Cardiac fibroblast (primary cell): Measurements from ENCODE around the gene GFRA4.

ENCODE experiments used
- DNase-seq, 2 donors: peaks; one replicate each; pipeline versions ENCODE4 v3.0.0 to v3.0.0-alpha.2; 2010; ENCODE audit warnings: low read depth in 2 of 2
- H3K4me3 ChIP-seq, 2 donors: replicated peaks in 1 of 2; 1 replicate in 1 of 2; 2 replicates in 1 of 2; pipeline ENCODE4 v1.5.1; 2011; ENCODE audit warnings: low read depth in 2 of 2, low read length in 2 of 2, mild to moderate bottlenecking in 2 of 2, moderate library complexity in 1 of 2
- TF ChIP-seq, protein P1 (sequence below): IDR thresholded peaks from one replicate; pipeline ENCODE4 v1.5.1; 2011; ENCODE audit warnings: low read depth, mild to moderate bottlenecking, low read length, inconsistent platforms

The GFRA4 gene

DNA sequence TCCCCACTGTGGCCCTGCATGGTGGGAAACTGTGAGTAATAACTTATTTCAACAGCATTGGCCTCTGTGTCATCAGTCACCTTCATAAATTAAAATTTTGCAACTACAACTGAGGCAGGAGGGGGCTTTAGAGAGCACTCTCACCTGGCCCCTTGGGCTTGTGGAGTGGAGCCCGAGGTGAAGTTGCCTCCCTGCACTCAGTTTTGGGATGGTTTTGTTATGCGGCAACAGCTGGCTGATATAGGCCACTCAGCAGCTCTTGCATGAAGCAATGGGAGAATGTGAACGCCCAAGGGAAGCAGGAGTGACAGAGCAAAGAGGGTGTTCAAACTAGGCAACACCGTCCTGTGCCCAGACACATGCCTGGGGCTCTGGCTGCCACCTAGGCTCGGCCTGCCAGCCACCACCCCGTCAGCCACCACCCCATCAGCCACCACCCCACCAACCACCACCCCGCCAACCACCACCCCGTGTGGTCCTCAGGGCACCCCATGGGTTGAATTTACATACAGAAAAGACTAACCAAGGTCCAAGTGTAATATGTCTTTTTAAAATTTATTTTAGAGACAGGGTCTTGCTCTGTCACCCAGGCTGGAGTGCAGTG, 4.3 kb upstream of the GFRA4 start:
- no peak for DNase-seq
- TF ChIP-seq, protein P1, sequence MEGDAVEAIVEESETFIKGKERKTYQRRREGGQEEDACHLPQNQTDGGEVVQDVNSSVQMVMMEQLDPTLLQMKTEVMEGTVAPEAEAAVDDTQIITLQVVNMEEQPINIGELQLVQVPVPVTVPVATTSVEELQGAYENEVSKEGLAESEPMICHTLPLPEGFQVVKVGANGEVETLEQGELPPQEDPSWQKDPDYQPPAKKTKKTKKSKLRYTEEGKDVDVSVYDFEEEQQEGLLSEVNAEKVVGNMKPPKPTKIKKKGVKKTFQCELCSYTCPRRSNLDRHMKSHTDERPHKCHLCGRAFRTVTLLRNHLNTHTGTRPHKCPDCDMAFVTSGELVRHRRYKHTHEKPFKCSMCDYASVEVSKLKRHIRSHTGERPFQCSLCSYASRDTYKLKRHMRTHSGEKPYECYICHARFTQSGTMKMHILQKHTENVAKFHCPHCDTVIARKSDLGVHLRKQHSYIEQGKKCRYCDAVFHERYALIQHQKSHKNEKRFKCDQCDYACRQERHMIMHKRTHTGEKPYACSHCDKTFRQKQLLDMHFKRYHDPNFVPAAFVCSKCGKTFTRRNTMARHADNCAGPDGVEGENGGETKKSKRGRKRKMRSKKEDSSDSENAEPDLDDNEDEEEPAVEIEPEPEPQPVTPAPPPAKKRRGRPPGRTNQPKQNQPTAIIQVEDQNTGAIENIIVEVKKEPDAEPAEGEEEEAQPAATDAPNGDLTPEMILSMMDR = no peak
- no peak overlapping the region for H3K4me3 ChIP-seq

DNA sequence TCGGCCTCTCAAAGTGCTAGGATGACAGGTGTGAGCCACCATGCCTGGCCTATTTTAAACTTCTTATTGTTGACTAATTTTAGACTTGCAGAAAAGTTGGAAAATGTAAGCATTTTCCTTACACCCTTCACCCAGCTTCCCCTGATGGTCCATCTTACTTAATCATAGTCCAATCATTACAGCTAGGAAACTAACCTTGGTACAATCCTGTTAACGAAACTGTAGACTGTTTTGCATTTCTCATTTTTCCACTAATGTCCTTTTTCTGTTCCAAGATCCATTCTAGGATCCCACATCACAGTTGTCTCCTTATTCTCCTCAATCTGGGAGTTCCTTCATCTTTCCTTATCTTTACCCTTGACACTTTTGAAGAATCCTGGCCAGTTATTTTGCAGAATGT, 659 bp upstream of the GFRA4 start:
- H3K4me3 ChIP-seq = no peak overlapping the region
- DNase-seq = no peak
- TF ChIP-seq, protein P1 = no peak

DNA sequence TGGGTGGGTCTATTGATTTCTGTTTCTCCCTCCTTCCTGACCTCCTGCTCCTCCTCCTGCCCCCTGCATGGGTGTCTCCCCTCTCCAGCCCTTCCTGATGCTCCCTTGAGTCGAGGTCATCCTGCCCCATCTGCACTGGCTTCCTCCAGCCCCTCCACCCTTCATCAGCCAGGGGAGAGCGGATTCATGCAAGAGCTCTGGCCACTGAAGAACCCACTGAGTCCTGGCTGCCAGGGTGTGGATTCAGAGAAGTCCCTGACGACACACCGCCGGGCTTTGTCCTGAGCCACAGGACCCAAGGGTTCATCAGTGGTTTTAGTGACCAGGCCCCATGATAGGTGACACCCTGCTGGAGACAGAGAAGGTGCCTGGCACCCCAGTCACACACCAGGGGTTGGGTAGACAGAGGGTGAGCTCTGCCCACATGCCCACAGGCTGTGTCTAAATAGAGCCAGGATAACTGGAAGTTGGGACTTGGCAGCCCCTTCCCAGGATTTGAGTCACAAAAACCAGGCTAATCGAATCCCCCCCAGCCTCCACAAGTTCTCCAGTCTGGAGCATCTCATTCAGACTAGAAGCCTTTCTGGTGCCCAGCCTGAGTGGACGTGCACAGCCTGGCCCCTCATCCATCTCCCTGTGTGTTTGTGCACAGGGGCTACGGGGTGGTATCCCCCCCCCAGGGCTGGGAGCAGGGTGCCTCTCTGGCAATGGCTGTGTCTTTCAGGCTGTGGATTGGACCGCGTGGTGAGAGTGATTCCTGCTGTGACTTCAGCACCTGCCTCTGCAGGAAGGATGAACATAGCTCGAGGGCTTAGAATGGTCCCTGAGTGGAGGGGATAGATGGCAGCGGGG, 1.2 kb downstream of the GFRA4 start:
- TF ChIP-seq, protein P1 = no peak
- H3K4me3 ChIP-seq = no peak overlapping the region
- no peak for DNase-seq

DNA sequence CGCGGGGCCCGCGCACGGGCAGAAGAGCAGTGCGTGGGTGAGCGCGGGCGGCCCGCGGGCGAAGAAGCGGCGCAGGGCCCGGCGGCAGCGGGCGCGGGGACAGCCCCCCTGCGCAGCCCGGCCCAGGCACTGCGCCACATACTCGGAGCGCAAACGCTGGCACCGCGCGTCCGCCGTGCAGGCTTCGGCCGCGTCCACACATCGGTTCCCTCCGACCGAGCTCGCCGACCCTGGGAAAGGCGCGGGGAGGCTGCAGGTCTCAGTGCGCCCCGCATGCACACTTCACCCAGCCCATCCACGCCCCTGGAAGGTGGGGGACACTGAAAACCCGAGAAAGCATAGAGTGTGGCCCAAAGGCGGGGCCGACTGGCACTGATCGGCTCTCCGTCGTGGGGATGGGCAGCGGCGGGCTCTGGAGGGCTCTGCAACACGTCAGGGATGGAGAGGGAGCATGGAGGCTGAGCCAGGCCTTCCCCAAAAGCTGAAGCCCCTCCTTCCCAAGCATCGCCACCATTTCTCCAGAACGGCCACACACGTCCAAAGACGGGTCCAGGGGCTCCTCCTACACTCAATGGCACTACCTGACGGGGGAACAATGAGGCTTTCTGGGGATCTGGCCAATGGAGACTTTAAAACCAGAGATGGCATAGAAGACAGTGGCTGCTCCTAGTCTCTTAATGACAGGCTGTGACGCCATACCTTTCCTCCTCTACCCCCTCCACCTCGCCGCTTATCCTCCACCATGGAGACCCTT, 2.0 kb downstream of the GFRA4 start:
- no peak for DNase-seq
- TF ChIP-seq, protein P1 = no peak
- H3K4me3 ChIP-seq = no peak overlapping the region

DNA sequence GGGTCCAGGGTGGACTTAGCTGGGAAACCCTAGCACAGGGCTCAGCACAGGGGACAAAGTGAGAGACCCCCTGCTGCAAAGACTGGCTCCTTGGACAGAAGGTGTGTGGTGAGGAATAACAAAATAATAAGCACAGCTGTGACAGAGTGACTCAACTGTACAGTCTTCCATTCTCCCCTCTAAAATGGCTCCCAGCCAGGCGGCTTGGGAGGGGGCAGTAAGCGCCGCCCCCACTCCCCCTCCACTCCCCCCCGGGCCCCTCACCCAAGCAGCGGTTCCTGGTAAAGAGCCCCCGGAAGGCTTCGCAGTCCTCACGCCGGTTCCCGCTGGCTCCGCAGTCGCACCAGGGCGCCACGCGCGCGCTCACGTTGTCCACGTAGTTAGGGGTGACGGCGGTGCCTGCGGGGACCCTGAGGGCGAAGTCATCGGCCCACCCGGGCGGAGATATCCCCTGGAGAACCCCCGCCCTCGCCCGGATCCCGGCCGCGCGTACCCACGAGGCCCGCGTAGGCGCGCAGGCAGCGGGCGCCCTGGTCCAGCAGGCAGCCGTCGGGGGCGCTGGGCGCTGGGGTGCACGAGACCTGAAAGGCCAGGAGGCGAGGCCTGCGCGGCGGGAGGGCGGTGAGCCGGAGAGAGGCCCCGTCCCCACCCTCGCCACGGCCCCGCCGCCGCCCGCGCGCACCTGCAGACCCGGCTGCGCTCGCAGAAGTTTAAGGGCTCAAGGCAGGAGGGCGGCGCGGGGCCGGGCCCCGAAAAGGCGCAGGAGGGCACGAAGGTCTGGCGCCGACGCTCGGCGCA, 2.7 kb downstream of the GFRA4 start:
- DNase-seq = no peak
- TF ChIP-seq, protein P1 = peak; percentile 2
- no peak overlapping the region for H3K4me3 ChIP-seq
